ENCODE measurements around the gene IQSEC1.

Gene IQSEC1

GRCh38 chr3:13095408-13095937, 22.2 kb upstream of the IQSEC1 start:
- Histone ChIP-seq H3K14ac (ENCODE audit: low read length in 2 of 2) (no peak overlapping the region), H3K9ac (ENCODE audit: low read length) (no peak overlapping the region), H3K4me2 (ENCODE audit: low read length, poor library complexity, severe bottlenecking) (no peak overlapping the region), H2BK5ac (ENCODE audit: low read depth, low read length, poor library complexity, severe bottlenecking) (no peak overlapping the region), H3K79me1 (replicated peaks; ENCODE audit: low read length, poor library complexity, severe bottlenecking) (no peaks in the 10 kb centered on the region), H4K91ac (ENCODE audit: low read length) (no peak overlapping the region), H3K4me1 (ENCODE audit: control insufficient read depth, insufficient read depth, low read depth, low read length) (peaks cover 4% of the 10 kb centered on the region), H2AK5ac (ENCODE audit: low read length, severe bottlenecking) (no peak overlapping the region), H3K23ac (ENCODE audit: low read length in 2 of 2) (no peak overlapping the region), H2BK15ac (ENCODE audit: low read depth, poor library complexity, severe bottlenecking) (no peak overlapping the region), H3K4me3 (ENCODE audit: insufficient read depth in 1 of 2, low read depth in 1 of 2, low read length in 2 of 2) (no peak overlapping the region), H2AFZ (ENCODE audit: low read depth, low read length) (no peak overlapping the region), H4K8ac (ENCODE audit: low read length) (no peak overlapping the region), H3K4ac (ENCODE audit: low read depth in 1 of 2, low read length in 2 of 2) (no peak overlapping the region), H2BK12ac (ENCODE audit: low read length in 2 of 2) (no peak overlapping the region), H2BK120ac (ENCODE audit: low read depth, low read length) (no peak overlapping the region), H3K9me3 (ENCODE audit: control insufficient read depth, low read length) (no peaks in the 10 kb centered on the region), H3K27me3 (ENCODE audit: control insufficient read depth in 1 of 2, insufficient read depth in 1 of 2, low read length in 2 of 2) (peaks cover 32 to 66% of the 10 kb centered on the region in 2 experiments), H3K18ac (ENCODE audit: low read depth in 1 of 2, low read length in 2 of 2) (no peak overlapping the region), H3K36me3 (ENCODE audit: control insufficient read depth in 1 of 2, insufficient read depth in 2 of 2, low read depth in 1 of 2, low read length in 2 of 2) (no peaks in the 10 kb centered on the region), H3K27ac (ENCODE audit: low read length, poor library complexity, severe bottlenecking) (no peak overlapping the region)
- DNase-seq: no peak
- 46% methylated on average over 19 of the region's 21 CpGs for WGBS

- peaks cover 4% of the 10 kb centered on the region for H3K4me1 ChIP-seq (ENCODE audit: control insufficient read depth, insufficient read depth, low read depth, low read length)
Observed at GRCh38 chr3:13093687-13094086, 20.5 kb upstream of the IQSEC1 start.

GRCh38 chr3:13092621-13093617, 19.7 kb upstream of the IQSEC1 start:
- Histone ChIP-seq H2BK120ac (ENCODE audit: low read depth, low read length) (no peak overlapping the region), H3K4me3 (ENCODE audit: insufficient read depth in 1 of 2, low read depth in 1 of 2, low read length in 2 of 2) (no peak overlapping the region), H4K8ac (ENCODE audit: low read length) (peak overlapping the region; percentile 12), H3K23ac (ENCODE audit: low read length in 2 of 2) (no peak overlapping the region), H2BK5ac (ENCODE audit: low read depth, low read length, poor library complexity, severe bottlenecking) (no peak overlapping the region), H3K4me1 (ENCODE audit: control insufficient read depth, insufficient read depth, low read depth, low read length) (peaks cover 6% of the 10 kb centered on the region), H3K4me2 (ENCODE audit: low read length, poor library complexity, severe bottlenecking) (no peak overlapping the region), H2BK15ac (ENCODE audit: low read depth, poor library complexity, severe bottlenecking) (no peak overlapping the region), H3K9me3 (ENCODE audit: control insufficient read depth, low read length) (no peaks in the 10 kb centered on the region), H3K14ac (ENCODE audit: low read length in 2 of 2) (no peak overlapping the region), H3K27ac (ENCODE audit: low read length, poor library complexity, severe bottlenecking) (no peak overlapping the region), H3K9ac (ENCODE audit: low read length) (no peak overlapping the region), H3K18ac (ENCODE audit: low read depth in 1 of 2, low read length in 2 of 2) (no peak overlapping the region), H3K27me3 (ENCODE audit: control insufficient read depth in 1 of 2, insufficient read depth in 1 of 2, low read length in 2 of 2) (peaks cover 22 to 50% of the 10 kb centered on the region in 2 experiments), H3K36me3 (ENCODE audit: control insufficient read depth in 1 of 2, insufficient read depth in 2 of 2, low read depth in 1 of 2, low read length in 2 of 2) (no peaks in the 10 kb centered on the region), H3K4ac (ENCODE audit: low read depth in 1 of 2, low read length in 2 of 2) (no peak overlapping the region), H2AFZ (ENCODE audit: low read depth, low read length) (no peak overlapping the region), H3K79me1 (replicated peaks; ENCODE audit: low read length, poor library complexity, severe bottlenecking) (no peaks in the 10 kb centered on the region), H2AK5ac (ENCODE audit: low read length, severe bottlenecking) (no peak overlapping the region), H4K91ac (ENCODE audit: low read length) (no peak overlapping the region), H2BK12ac (ENCODE audit: low read length in 2 of 2) (no peak overlapping the region)
- WGBS: 77% methylated on average over 23 of the region's 23 CpGs
- no peak for DNase-seq

More at GRCh38 chr3:13093687-13094086, 20.5 kb upstream of the IQSEC1 start:
- H3K9me3 ChIP-seq (ENCODE audit: control insufficient read depth, low read length): no peaks in the 10 kb centered on the region
- no peak overlapping the region for H2BK15ac ChIP-seq (ENCODE audit: low read depth, poor library complexity, severe bottlenecking)
- H3K4ac ChIP-seq (ENCODE audit: low read depth in 1 of 2, low read length in 2 of 2): no peak overlapping the region
- DNase-seq: no peak
- H3K9ac ChIP-seq (ENCODE audit: low read length): no peak overlapping the region
- no peak overlapping the region for H3K27ac ChIP-seq (ENCODE audit: low read length, poor library complexity, severe bottlenecking)
- no peak overlapping the region for H2AFZ ChIP-seq (ENCODE audit: low read depth, low read length)
- H4K91ac ChIP-seq (ENCODE audit: low read length): no peak overlapping the region
- no peak overlapping the region for H2BK5ac ChIP-seq (ENCODE audit: low read depth, low read length, poor library complexity, severe bottlenecking)
- no peaks in the 10 kb centered on the region for H3K36me3 ChIP-seq (ENCODE audit: control insufficient read depth in 1 of 2, insufficient read depth in 2 of 2, low read depth in 1 of 2, low read length in 2 of 2)
- no peak overlapping the region for H2AK5ac ChIP-seq (ENCODE audit: low read length, severe bottlenecking)
- no peak overlapping the region for H2BK12ac ChIP-seq (ENCODE audit: low read length in 2 of 2)
- H4K8ac ChIP-seq (ENCODE audit: low read length): no peak overlapping the region
- H3K4me2 ChIP-seq (ENCODE audit: low read length, poor library complexity, severe bottlenecking): no peak overlapping the region
- H3K4me3 ChIP-seq (ENCODE audit: insufficient read depth in 1 of 2, low read depth in 1 of 2, low read length in 2 of 2): no peak overlapping the region
- H3K27me3 ChIP-seq (ENCODE audit: control insufficient read depth in 1 of 2, insufficient read depth in 1 of 2, low read length in 2 of 2): peaks cover 21 to 53% of the 10 kb centered on the region in 2 experiments
- H3K14ac ChIP-seq (ENCODE audit: low read length in 2 of 2): no peak overlapping the region
- no peak overlapping the region for H3K18ac ChIP-seq (ENCODE audit: low read depth in 1 of 2, low read length in 2 of 2)
- no peaks in the 10 kb centered on the region for H3K79me1 ChIP-seq (replicated peaks; ENCODE audit: low read length, poor library complexity, severe bottlenecking)
- H2BK120ac ChIP-seq (ENCODE audit: low read depth, low read length): no peak overlapping the region
- 79% methylated on average over 10 of the region's 10 CpGs for WGBS
- no peak overlapping the region for H3K23ac ChIP-seq (ENCODE audit: low read length in 2 of 2)

- 38% methylated on average over 20 of the region's 20 CpGs for WGBS
- H3K4me2 ChIP-seq (ENCODE audit: low read length, poor library complexity, severe bottlenecking): no peak overlapping the region
- H3K18ac ChIP-seq (ENCODE audit: low read depth in 1 of 2, low read length in 2 of 2): no peak overlapping the region
- H2BK15ac ChIP-seq (ENCODE audit: low read depth, poor library complexity, severe bottlenecking): no peak overlapping the region
- H3K36me3 ChIP-seq (ENCODE audit: control insufficient read depth in 1 of 2, insufficient read depth in 2 of 2, low read depth in 1 of 2, low read length in 2 of 2): no peaks in the 10 kb centered on the region
- H3K4me1 ChIP-seq (ENCODE audit: control insufficient read depth, insufficient read depth, low read depth, low read length): peaks cover 8% of the 10 kb centered on the region
- H3K9ac ChIP-seq (ENCODE audit: low read length): no peak overlapping the region
- no peak overlapping the region for H2AFZ ChIP-seq (ENCODE audit: low read depth, low read length)
- H3K4ac ChIP-seq (ENCODE audit: low read depth in 1 of 2, low read length in 2 of 2): no peak overlapping the region
- no peak overlapping the region for H3K4me3 ChIP-seq (ENCODE audit: insufficient read depth in 1 of 2, low read depth in 1 of 2, low read length in 2 of 2)
- H4K91ac ChIP-seq (ENCODE audit: low read length): no peak overlapping the region
- H2BK12ac ChIP-seq (ENCODE audit: low read length in 2 of 2): no peak overlapping the region
- no peak overlapping the region for H4K8ac ChIP-seq (ENCODE audit: low read length)
- no peak overlapping the region for H2AK5ac ChIP-seq (ENCODE audit: low read length, severe bottlenecking)
- H3K27me3 ChIP-seq (ENCODE audit: control insufficient read depth in 1 of 2, insufficient read depth in 1 of 2, low read length in 2 of 2): peaks cover 25 to 56% of the 10 kb centered on the region in 2 experiments
- DNase-seq: peak; percentile 65
- no peaks in the 10 kb centered on the region for H3K79me1 ChIP-seq (replicated peaks; ENCODE audit: low read length, poor library complexity, severe bottlenecking)
- H3K23ac ChIP-seq (ENCODE audit: low read length in 2 of 2): no peak overlapping the region
- no peak overlapping the region for H3K14ac ChIP-seq (ENCODE audit: low read length in 2 of 2)
- H3K27ac ChIP-seq (ENCODE audit: low read length, poor library complexity, severe bottlenecking): no peak overlapping the region
- H2BK120ac ChIP-seq (ENCODE audit: low read depth, low read length): no peak overlapping the region
- H3K9me3 ChIP-seq (ENCODE audit: control insufficient read depth, low read length): no peaks in the 10 kb centered on the region
- no peak overlapping the region for H2BK5ac ChIP-seq (ENCODE audit: low read depth, low read length, poor library complexity, severe bottlenecking)
Observed at GRCh38 chr3:13091898-13092611, 18.8 kb upstream of the IQSEC1 start.

Measured in mesenchymal stem cell (in vitro differentiated cells and primary cell).